Coronary artery (tissue), 2 donors: ENCODE measurements around the gene TMEM151B.

Source experiments
- DNase-seq: peaks from one replicate; pipeline ENCODE4 v3.0.0-alpha.2; 2017; ENCODE audit warnings: low spot score
- H3K27ac ChIP-seq, 2 donors: fragments of 200-600 bp; sonication (generic); one replicate each; pipeline ENCODE4 v1.5.1; 2016 to 2019
- H3K4me3 ChIP-seq: fragments of 200-600 bp; sonication (generic); 2 replicates; pipeline ENCODE4 v1.5.1; 2016; ENCODE audit warnings: mild to moderate bottlenecking, moderate library complexity
- CTCF ChIP-seq: fragments of 200-600 bp; sonication (generic); IDR thresholded peaks from one replicate; pipeline ENCODE4 v1.5.1; 2019; ENCODE audit warnings: antibody characterized with exemption

TMEM151B gene

GRCh38 chr6:44255105-44255808 is 15.0 kb upstream of the TMEM151B start:
- no peak overlapping the region for H3K27ac ChIP-seq
- no peak for DNase-seq
- no peak for TF ChIP-seq CTCF

GRCh38 chr6:44255871-44256774 is 14.1 kb upstream of the TMEM151B start:
- no peak for TF ChIP-seq CTCF
- peak overlapping the region; percentile 87 for H3K4me3 ChIP-seq
- H3K27ac ChIP-seq = peak overlapping the region; percentile 84 to 86
- no peak for DNase-seq

More at GRCh38 chr6:44255105-44255808, 15.0 kb upstream of the TMEM151B start:
- no peak overlapping the region for H3K4me3 ChIP-seq

GRCh38 chr6:44256775-44257024 is 13.6 kb upstream of the TMEM151B start:
- DNase-seq = no peak

GRCh38 chr6:44257025-44257752 is 13.1 kb upstream of the TMEM151B start, which contains the start of gene SLC35B2:
TSS of gene SLC35B2 (minus strand) at chr6:44257528. CDS start at chr6:44257410, 118 bp downstream.
- no peak for DNase-seq
- Histone ChIP-seq H3K27ac (peak within 1 kb of the TSS; percentile 84 to 86), H3K4me3 (peak within 1 kb of the TSS; percentile 87)
- TF ChIP-seq CTCF = peak; percentile 83

More at GRCh38 chr6:44256775-44257024, 13.6 kb upstream of the TMEM151B start:
- Histone ChIP-seq H3K27ac (peak overlapping the region; percentile 84 to 86), H3K4me3 (peak overlapping the region; percentile 87)
- no peak for TF ChIP-seq CTCF

- Histone ChIP-seq H3K4me3 (peak overlapping the region; percentile 87), H3K27ac (peak overlapping the region; percentile 84 to 86)
- DNase-seq = no peak
- no peak for TF ChIP-seq CTCF
Measured at GRCh38 chr6:44257753-44258324, 12.4 kb upstream of the TMEM151B start.

GRCh38 chr6:44258325-44258863 is 11.9 kb upstream of the TMEM151B start:
- no peak overlapping the region for H3K27ac ChIP-seq
- H3K4me3 ChIP-seq = no peak overlapping the region
- TF ChIP-seq CTCF = no peak
- DNase-seq = no peak
